ENCODE results near the gene PCYT1A.

Gene PCYT1A

DNA sequence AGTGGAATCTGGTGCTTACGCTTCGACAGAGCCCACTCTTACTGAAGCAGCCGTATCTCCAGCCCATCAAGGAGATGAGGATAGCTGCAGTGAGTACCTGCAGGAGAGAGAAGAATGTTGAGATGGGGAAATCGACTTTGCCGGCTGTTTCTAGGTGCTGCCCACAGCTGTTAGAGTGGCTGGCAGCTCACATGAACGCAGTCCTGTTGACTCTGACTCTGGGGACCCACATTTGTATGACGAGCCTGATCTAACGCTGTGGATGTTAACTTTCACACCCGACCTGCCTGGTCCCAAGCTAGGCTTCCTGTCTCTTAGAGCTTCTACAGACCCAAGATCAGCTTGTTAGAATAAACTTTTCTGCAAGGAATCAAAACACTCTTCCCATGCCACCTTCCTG is 39.4 kb upstream of the PCYT1A start:
- TF ChIP-seq CTCF (IDR thresholded peaks at IDR 0.05; ENCODE audit: insufficient read depth, low read depth, low read length, missing control alignments), result no peak
- DNase-seq (ENCODE audit: low read depth), result no peak
- no peak overlapping the region for H3K4me3 ChIP-seq (ENCODE audit: low read length)

- DNase-seq (ENCODE audit: low read depth), result no peak
- H3K4me3 ChIP-seq (ENCODE audit: low read length), result no peak overlapping the region
- TF ChIP-seq CTCF (IDR thresholded peaks at IDR 0.05; ENCODE audit: insufficient read depth, low read depth, low read length, missing control alignments), result no peak
These were observed 36.2 kb upstream of the PCYT1A start for GRCh38 chr3:196323691-196324090.

DNA sequence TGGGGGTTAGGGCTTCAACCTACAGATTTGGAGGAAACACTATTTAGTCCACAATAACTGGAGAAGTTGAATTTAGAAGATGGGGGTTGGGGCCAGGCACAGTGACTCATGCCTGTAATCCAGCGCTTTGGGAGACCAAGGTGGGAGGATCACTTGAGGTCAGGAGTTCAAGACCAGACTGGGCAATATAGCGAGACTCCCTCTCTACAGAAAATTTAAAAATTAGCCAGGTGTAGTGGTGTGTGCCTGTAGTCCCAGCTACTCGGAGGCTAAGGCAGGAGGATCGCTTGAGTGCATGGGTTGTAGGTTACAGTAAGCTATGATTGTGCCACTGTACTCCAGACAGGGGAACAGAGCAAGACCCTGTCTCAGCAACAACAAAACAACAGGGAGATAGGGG is 35.5 kb upstream of the PCYT1A start:
- no peak for TF ChIP-seq CTCF (IDR thresholded peaks at IDR 0.05; ENCODE audit: insufficient read depth, low read depth, low read length, missing control alignments)
- no peak for DNase-seq (ENCODE audit: low read depth)

DNA sequence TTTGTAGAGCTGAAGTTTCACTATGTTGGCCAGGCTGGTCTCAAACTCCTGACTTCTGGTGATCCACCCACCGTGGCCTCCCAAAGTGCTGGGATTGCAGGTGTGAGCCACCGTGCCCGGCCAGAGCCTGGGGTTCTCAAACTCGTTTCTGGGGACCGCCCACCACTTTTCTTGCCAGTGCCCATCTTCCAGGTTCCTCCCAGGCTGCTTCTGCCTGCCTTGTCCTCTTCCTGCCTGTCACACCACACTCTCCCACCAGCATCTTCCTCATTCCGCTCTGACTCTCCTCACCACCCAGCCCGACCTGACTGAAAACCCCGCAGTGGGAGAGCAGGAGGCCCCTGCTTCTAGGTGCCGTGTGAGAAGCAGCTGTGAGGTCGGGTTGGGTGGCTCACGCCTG is 33.6 kb upstream of the PCYT1A start:
- H3K4me3 ChIP-seq (ENCODE audit: low read length), result no peak overlapping the region
- no peak for DNase-seq (ENCODE audit: low read depth)
- TF ChIP-seq CTCF (IDR thresholded peaks at IDR 0.05; ENCODE audit: insufficient read depth, low read depth, low read length, missing control alignments), result no peak

More for the DNA sequence above, 35.5 kb upstream of the PCYT1A start:
- no peak overlapping the region for H3K4me3 ChIP-seq (ENCODE audit: low read length)

GRCh38 chr3:196320137-196320536 is 32.6 kb upstream of the PCYT1A start:
- peak; percentile 91 for DNase-seq (ENCODE audit: low read depth)
- no peak for TF ChIP-seq CTCF (IDR thresholded peaks at IDR 0.05; ENCODE audit: insufficient read depth, low read depth, low read length, missing control alignments)
- H3K4me3 ChIP-seq (ENCODE audit: low read length), result no peak overlapping the region

GRCh38 chr3:196317687-196318467 is 30.4 kb upstream of the PCYT1A start, which contains the start of gene DYNLT2B:
TSS of gene DYNLT2B (minus strand) at chr3:196318240. CDS start at chr3:196318152, 88 bp downstream.
- DNase-seq (ENCODE audit: low read depth), result peak; percentile 93
- H3K4me3 ChIP-seq (ENCODE audit: low read length), result peak within 1 kb of the TSS; percentile 82
- no peak for TF ChIP-seq CTCF (IDR thresholded peaks at IDR 0.05; ENCODE audit: insufficient read depth, low read depth, low read length, missing control alignments)

DNA sequence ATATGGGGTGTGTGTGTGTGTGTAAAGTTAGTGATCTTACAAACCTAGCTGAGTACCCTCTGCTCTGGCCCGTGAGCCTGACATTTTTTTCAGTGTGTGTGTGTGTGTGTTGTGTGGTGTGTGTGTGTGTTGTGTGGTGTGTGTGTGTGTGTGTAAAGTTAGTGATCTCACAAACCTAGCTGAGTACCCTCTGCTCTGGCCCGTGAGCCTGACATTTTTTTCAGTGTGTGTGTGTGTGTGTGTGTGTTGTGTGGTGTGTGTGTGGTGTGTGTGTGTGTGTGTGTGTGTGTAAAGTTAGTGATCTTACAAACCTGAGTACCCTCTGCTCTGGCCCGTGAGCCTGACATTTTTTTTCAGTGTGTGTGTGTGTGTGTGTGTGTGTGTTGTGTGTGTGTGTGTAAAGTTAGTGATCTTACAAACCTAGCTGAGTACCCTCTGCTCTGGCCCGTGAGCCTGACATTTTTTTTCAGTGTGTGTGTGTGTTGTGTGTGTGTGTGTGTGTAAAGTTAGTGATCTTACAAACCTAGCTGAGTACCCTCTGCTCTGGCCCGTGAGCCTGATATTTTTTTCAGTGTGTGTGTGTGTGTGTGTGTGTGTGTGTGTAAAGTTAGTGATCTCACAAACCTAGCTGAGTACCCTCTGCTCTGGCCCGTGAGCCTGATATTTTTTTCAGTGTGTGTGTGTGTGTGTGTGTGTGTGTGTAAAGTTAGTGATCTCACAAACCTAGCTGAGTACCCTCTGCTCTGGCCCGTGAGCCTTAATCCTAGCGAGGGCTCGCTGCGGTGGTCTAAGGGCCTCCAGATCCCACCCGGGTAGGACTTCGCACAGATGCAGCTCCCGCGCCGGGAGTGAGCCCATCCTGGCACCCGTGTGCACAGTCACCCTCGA is 29.5 kb upstream of the PCYT1A start:
- H3K4me3 ChIP-seq (ENCODE audit: low read length), result peak overlapping the region; percentile 82
- peak; percentile 31 for DNase-seq (ENCODE audit: low read depth)

All from epithelial cell of esophagus (primary cell).